ENCODE results near the gene VLDLR.

Gene VLDLR

DNA sequence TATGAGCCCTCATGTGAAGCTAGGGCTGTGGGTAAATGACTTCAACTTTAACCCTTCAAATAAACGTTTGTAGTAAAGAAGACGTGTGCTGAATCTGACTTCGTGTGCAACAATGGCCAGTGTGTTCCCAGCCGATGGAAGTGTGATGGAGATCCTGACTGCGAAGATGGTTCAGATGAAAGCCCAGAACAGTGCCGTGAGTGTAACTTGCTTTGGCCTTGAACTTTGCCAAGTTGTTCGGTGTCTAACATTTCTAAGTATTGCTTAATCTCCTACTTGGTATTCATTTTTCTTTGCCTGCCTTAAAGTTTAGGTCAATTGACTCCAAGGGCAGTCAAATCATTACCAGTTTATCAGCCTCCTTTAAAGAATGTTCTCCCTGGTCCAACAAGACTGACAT is 18.2 kb downstream of the VLDLR start:
- no peak for DNase-seq (ENCODE audit: low read depth)
- H3K4me3 ChIP-seq (ENCODE audit: low read length): no peak overlapping the region
- TF ChIP-seq, protein P1, sequence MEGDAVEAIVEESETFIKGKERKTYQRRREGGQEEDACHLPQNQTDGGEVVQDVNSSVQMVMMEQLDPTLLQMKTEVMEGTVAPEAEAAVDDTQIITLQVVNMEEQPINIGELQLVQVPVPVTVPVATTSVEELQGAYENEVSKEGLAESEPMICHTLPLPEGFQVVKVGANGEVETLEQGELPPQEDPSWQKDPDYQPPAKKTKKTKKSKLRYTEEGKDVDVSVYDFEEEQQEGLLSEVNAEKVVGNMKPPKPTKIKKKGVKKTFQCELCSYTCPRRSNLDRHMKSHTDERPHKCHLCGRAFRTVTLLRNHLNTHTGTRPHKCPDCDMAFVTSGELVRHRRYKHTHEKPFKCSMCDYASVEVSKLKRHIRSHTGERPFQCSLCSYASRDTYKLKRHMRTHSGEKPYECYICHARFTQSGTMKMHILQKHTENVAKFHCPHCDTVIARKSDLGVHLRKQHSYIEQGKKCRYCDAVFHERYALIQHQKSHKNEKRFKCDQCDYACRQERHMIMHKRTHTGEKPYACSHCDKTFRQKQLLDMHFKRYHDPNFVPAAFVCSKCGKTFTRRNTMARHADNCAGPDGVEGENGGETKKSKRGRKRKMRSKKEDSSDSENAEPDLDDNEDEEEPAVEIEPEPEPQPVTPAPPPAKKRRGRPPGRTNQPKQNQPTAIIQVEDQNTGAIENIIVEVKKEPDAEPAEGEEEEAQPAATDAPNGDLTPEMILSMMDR (conservative IDR thresholded peaks at IDR 0.05; ENCODE audit: low read depth, low read length): no peak

- no peak for DNase-seq (ENCODE audit: low read depth)
- H3K4me3 ChIP-seq (ENCODE audit: low read length): no peak overlapping the region
- TF ChIP-seq, protein P1 (conservative IDR thresholded peaks at IDR 0.05; ENCODE audit: low read depth, low read length): no peak
Measured at GRCh38 chr9:2640570-2640969, 19.0 kb downstream of the VLDLR start.

- H3K4me3 ChIP-seq (ENCODE audit: low read length): no peak overlapping the region
- DNase-seq (ENCODE audit: low read depth): no peak
- TF ChIP-seq, protein P1 (conservative IDR thresholded peaks at IDR 0.05; ENCODE audit: low read depth, low read length): no peak
Measured at GRCh38 chr9:2641033-2641432, 19.4 kb downstream of the VLDLR start.

- no peak for DNase-seq (ENCODE audit: low read depth)
- TF ChIP-seq, protein P1 (conservative IDR thresholded peaks at IDR 0.05; ENCODE audit: low read depth, low read length): no peak
- H3K4me3 ChIP-seq (ENCODE audit: low read length): no peak overlapping the region
Measured at GRCh38 chr9:2642068-2642467, 20.5 kb downstream of the VLDLR start.

DNA sequence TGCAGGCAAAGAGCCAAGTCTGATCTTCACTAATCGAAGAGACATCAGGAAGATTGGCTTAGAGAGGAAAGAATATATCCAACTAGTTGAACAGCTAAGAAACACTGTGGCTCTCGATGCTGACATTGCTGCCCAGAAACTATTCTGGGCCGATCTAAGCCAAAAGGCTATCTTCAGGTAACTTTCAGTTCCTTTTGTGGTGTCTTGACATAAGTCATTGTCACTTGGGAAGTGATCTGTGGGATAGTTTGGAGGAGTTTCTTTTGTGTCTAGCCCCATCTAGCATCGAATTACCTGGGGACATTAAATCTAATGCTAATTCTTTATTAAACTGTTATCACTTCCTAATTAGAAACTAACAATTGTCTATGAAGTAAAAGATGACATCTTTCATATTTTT is 24.0 kb downstream of the VLDLR start:
- TF ChIP-seq, protein P1 (conservative IDR thresholded peaks at IDR 0.05; ENCODE audit: low read depth, low read length): no peak
- no peak overlapping the region for H3K4me3 ChIP-seq (ENCODE audit: low read length)
- no peak for DNase-seq (ENCODE audit: low read depth)

DNA sequence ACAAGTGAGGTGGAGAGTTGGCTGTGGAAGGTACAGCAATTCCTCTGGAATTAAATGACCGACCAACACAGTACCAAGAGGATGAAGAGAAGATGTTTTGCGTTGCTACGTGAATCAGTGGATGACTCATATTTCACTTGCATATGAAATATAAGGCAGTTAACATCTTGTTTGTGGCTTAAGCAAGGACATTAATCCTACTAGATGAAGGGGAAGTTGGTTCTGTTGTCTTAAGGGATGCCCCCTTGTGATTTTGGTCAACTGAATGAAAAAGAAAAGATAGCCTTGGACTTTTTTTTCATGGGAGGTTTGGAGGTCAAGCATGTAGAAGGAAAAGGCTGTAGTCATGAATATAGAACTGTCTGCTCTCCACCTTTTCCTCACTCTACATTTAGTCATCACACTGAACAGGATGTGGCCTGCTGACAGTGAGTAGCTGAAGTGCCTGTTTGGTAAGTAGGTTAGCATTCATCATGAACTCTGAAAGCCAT is 33.9 kb downstream of the VLDLR start:
- TF ChIP-seq, protein P1 (conservative IDR thresholded peaks at IDR 0.05; ENCODE audit: low read depth, low read length): no peak
- DNase-seq (ENCODE audit: low read depth): peak; percentile 54
- no peak overlapping the region for H3K4me3 ChIP-seq (ENCODE audit: low read length)

- TF ChIP-seq, protein P1 (conservative IDR thresholded peaks at IDR 0.05; ENCODE audit: low read depth, low read length): no peak
- DNase-seq (ENCODE audit: low read depth): no peak
- no peak overlapping the region for H3K4me3 ChIP-seq (ENCODE audit: low read length)
Measured at GRCh38 chr9:2657427-2657826, 35.8 kb downstream of the VLDLR start.
